Fibroblast of skin of right quadriceps (primary cell): ENCODE data around the gene SLC47A2.
A peak's percentile ranks its signal among the peaks of the same experiment; 100 is the strongest.

Experiments
- DNase-seq: peaks from one replicate; pipeline ENCODE4 v3.0.0-alpha.2; 2013

SLC47A2 gene

DNA sequence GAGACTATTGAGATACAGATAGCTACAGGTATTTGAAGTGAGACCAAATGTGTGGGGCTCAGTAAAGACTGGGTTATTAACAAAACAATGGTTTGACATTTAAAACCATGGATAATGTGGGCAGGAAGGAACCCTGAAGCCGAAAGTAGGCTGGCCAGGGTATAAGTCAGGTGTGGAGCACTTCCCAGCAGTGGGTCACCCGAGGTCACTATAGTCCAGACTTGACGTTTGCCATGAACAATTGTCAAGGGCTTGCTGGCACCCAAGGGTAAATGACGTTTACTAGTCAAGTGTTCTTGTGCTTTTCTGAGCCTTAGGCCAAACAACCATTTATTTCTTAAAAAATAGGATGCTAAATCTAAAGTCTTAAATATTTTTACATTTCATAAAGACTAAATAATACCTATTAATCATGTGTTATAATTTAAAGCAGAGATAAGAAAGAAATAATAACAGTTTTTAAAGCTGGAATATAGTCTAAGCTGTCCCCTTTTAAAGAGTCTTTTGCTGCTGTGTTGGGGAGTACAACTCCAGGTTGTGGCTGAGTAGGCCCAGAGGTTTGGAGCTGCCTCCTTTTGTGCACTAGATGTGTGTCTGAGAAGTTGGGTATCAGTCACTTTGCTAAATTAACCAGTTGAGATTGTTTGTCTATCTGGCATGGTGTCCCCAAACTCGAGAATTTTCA is 52.1 kb downstream of the SLC47A2 start:
- no peak for DNase-seq

DNA sequence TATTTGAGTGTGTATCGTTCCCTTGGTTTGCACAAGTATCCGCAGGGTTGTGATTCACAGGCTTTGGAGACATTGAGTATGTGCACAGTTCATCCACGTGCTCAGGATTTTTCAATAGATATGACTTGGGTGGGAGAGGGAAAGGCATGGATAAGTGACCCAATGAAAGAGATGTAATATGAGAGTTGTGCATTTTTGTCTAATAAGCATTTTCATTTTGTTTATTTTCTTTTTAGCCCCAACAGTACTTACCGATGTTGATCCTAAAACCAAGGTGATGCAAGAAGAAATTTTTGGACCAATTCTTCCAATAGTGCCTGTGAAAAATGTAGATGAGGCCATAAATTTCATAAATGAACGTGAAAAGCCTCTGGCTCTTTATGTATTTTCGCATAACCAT is 53.3 kb downstream of the SLC47A2 start:
- no peak for DNase-seq

DNA sequence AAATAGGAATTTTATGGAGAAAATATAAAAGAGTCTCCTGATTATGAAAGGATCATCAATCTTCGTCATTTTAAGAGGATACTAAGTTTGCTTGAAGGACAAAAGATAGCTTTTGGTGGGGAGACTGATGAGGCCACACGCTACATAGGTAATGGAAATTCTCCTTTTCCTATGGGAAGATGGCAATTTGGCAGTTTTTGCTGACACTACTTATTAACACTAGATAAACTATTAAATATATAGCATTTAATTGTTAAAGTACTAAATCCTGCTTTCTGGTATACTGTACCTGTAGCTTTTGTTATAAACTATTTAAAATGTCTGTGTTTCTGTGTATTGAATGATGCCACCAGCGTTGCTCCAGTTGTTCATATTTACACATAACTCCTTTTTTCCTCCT is 55.3 kb downstream of the SLC47A2 start:
- DNase-seq, result no peak

DNA sequence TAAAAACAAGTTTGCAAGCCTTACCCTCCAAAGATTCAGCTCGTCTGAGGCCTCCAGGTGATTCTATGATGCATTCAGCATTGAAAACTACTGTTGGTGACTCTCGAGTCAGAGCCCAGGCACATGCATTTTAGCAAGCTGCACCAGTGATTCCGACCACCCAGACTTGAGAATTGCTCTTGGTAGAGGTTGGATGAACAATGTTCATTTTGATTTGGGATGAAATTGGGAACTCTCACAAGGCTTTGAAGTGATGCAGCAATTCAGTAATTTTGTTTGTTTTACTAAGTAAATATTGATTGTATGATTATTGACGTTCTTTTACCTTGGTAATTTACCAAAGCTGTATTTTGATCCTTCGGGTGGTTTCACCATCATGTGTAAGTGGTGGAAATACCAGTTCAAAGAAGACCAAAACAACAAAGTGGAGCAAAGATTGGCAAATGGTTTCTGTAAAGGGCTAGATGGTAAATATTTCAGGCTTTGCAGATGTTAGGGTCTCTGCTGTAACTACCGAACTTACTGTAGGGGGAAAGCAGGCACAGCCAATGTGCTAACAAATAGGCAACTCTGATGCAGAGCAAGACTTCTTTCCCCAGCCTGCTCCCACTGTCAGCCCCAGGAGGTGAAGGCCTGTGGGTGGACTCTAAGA is 56.0 kb downstream of the SLC47A2 start:
- no peak for DNase-seq

DNA sequence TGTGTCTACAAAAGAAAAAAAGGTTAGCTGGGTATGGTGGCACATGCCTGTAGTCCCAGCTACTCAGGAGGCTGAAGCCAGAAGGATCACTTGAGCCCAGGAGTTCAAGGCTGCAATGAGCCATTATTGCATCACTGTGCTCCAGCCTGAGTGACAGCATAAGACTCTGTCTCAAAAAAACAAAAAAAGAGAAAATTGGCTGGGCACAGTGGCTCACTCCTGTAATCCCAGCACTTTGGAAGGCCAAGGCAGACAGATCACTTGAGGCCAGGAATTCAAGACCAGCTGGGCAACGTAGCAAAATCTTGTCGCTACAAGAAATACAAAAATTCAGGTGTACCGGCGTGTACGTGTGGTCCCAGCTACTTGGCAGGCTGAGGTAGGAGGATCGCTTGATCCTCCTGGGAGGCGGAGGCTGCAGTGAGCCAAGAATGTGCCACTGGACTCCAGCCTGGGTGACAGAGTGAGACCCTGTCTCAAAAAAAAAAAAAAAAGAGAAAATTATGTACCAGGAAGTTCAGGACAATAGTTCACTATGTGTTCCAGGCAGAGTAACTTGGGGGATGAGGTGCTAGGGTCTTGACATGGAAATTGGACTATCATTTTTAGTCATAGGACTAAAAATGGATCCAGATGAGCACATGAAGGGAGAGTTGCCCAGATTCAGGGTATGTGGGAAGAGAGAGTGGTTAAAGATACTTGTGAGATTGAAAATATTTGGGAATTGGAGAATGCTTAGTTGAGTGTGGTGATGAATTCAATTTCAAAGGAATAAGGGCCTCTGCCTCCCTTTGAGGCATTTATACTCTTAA is 56.8 kb downstream of the SLC47A2 start:
- DNase-seq, result no peak

DNA sequence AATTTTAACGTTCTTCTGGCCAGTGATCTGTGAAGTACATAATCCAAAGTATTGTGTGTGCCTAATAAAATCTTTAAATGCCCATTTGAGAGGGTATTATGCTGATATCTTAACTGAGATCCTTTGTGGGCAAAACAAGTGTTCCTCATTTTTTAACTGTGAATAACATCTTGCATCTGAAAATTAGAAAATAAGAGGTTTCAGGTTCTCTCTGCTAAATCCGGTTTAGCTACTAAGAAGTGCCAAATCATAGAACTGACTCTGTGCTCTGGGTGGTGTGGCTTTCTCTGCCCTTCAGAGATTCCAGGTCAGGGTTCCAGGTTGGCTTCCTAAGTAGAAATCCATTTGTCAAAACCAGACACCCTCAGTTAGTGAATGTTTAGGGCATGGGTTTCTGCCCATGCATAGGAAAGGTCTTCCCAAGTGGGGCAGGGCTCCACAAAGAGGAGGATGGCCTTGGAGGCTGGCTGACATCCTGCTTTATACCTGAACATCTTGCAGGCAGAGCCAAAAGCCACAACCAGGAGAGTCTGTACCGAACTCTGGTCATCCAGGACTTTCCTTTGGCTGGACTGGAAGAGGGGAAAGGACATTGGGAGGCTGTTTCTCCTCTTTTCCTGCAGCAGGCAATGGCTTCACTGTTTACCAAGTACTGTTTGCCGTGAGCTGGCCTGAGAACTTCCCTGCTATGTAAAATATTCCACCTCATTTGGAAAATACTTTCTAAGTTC is 59.4 kb downstream of the SLC47A2 start:
- no peak for DNase-seq

DNA sequence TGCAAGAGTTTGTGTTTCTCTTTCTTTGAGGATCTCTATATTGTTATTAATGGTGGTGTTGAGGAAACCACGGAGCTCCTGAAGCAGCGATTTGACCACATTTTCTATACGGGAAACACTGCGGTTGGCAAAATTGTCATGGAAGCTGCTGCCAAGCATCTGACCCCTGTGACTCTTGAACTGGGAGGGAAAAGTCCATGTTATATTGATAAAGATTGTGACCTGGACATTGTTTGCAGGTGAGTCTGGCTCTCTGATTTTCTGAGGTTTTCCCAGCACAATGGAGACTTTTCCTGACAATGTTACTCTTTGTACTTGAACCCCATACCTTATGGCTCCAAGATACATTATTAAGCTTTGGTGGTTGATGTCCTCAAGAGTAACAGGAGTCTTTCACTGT is 60.0 kb downstream of the SLC47A2 start:
- DNase-seq, result no peak

DNA sequence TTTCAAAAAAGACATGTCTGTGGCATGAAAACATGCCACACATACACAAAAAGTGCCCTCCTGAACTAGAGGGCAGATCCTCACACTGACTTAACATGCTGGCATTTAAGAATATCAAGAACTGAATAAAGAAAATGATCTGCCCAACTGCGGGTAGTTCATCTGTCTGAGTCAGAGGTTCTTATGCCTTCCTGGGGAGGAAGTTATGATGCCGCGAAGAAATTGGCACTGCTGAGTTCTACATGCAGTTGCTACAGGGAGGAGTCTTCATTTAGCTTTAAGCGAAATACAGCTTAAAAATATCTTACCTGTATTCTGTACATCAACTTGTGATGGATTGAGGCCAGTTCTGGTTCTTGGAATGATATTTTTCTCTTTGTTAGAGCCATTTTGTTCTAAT is 61.5 kb downstream of the SLC47A2 start:
- DNase-seq, result no peak

DNA sequence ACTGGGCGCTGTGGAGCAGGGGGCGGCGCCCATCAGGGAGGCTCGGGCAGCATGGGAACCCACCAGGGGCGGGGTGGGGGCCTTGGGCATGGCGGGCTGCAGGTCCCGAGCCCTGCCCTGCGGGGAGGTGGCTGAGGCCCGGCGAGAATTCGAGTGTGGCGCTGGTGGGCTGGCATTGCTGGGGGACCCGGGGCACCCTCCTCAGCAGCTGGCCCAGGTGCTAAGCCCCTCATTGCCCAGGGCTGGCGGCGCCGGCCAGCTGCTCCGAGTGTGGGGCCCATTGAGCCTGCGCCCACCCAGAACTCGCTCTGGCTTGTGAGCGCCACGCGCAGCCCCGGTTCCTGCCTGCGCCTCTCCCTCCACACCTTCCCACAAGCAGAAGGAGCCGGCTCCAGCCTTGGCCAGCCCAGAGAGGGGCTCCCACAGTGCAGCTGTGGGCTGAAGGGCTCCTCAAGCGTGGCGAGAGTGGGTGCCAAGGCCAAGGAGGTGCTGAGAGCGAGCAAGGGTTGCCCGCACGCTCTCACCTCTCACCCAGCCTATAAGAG is 62.0 kb downstream of the SLC47A2 start:
- no peak for DNase-seq

DNA sequence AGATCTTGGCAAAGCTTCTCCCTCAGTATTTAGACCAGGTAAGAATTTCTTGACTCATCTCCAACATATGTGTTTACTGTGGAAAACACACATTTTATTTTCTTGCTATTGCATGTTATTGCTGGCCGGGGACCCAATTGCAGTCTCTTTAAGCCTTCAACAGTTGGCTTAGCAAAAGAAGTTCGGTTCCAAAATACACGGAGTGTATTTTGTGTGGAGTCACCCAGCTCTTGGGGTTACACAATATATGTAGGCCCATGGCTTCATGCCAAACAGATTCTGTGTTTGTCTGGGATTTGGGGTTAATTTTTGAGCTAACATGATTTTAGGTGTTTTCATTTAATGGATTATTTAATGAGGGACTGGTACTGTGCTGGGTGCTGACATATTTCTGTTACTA is 63.8 kb downstream of the SLC47A2 start:
- no peak for DNase-seq

DNA sequence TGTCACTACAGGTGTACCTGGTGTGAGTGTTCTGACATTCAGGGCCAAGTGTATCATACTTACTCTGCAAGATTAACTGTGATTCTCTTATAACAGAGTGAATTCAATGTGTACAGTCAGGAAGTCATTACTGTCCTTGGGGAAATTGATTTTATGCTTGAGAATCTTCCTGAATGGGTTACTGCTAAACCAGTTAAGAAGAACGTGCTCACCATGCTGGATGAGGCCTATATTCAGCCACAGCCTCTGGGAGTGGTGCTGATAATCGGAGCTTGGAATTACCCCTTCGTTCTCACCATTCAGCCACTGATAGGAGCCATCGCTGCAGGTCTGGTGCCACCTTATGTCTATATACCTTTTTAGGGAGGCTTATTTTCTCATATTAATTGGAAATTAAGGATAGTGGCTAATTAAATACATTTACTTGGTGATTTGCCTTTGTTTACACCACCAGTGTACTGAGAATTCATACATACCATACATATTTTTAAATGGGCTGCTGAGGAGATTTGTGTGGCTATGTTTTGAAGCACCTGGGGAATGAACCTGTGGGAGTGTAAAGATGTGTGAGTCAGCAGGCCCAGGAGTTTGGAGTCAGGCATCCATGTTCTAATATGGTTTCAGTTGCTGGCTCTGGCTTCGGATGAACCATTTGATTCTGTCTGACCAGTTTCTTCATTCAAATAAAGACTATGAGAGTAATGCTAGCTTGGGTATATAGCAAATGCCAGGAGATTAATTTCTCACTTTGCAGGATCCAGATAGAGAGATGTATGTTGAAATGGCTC is 64.7 kb downstream of the SLC47A2 start:
- no peak for DNase-seq

DNA sequence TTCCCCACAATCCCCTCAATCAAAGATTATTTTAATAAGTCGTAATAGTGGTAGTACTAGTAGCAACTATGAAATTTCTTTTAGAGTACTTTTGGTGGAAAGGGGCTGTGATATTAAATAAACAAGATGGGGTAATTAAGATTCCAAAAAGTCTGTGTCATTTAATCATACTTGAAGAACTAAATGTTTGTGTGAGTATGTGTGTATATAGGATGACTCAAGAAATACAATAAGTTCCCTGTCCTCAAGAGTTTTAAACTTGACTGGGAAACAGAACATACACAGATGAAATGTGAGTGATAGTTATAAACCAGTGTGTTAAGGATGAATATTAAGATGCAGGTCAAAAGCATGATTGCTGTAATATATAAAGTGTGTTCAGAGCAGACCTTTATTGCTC is 65.6 kb downstream of the SLC47A2 start:
- peak; percentile 51 for DNase-seq

DNA sequence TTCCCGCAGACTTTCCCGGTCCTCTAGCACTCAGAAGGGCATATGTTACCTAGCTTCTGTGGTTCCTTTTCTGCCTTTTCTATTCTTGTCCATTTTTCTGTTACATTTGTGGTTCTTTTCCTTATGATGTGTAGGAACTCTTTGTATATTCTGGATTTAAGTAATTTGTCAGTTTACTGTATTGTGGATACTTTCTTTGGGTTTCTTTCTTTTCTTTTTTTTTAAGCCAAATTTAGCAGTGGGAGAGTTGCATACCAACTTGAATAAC is 67.2 kb downstream of the SLC47A2 start:
- DNase-seq, result no peak

DNA sequence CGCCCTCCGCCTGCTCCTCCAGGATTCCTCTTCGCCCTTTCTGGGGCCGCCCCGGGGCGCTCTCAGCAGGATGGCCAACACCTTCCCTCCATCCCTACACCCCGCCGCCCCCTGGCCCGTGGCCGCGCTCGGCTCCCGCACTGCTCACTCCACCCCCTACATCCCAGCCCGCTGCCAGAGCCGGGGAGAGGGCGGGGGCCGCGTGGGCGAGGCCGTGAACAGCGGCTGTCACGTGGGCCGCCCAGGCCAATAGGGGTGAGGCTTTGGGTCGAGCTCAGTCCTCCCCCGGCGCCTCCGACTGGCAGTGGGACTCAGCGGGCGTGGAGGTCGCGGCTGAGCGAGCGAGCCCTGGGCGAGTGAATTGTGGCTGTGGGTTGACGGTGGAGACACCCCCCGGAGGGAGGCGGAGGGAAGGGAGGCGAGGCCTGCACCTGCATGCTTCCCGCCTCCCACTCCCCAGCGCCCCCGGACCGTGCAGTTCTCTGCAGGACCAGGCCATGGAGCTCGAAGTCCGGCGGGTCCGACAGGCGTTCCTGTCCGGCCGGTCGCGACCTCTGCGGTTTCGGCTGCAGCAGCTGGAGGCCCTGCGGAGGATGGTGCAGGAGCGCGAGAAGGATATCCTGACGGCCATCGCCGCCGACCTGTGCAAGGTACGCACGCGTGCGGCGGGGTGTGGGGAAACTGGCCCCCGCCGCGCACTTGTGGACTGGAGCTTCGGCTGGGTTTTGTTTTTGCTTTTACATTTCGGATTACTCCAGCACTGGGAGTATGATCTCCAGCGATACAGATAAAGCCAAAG is 67.7 kb downstream of the SLC47A2 start, which contains the start of gene ALDH3A2:
ALDH3A2 (plus strand) TSS at position 277 of the 799 bp plus-strand sequence; CDS start at position 498, 221 bp downstream.
- DNase-seq, result peak; percentile 90

DNA sequence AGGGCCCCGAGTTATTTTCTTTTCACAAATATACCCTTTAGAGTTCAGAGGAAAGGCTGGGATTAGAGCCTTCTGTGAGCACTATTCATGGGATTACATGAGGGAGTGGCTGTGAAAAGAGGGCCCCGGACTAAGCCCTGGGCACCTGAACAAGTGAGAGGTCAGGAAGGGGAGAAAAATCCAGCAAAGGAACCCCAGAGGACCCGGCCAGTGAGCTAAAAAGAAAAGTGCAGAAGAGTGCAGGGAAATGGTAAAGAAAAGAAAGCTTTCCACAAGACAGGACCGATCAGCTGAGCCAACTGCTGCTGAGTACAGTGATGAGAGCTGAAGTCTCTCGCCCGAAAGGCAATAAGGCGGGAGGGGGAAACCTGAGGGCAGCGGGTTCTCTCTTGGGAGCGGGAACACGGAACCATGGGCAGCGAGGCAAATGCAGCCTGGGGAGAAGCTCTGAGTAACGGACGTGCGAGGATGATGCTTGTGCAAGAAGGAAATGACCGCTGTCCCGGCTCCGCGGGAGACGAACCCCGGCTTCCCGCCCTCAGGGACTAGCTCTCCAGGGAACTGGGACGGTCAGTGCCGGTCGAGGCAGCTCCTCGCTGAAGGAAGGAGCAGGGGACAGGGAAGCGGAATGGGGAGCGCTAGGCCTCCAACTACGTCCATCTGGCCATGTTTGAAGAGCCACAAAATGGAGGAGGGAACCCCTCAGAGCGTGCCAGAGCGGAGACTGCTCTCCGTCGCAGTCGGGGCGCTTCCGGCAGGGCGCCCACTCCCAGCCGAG is 68.5 kb downstream of the SLC47A2 start:
- DNase-seq, result peak; percentile 69

DNA sequence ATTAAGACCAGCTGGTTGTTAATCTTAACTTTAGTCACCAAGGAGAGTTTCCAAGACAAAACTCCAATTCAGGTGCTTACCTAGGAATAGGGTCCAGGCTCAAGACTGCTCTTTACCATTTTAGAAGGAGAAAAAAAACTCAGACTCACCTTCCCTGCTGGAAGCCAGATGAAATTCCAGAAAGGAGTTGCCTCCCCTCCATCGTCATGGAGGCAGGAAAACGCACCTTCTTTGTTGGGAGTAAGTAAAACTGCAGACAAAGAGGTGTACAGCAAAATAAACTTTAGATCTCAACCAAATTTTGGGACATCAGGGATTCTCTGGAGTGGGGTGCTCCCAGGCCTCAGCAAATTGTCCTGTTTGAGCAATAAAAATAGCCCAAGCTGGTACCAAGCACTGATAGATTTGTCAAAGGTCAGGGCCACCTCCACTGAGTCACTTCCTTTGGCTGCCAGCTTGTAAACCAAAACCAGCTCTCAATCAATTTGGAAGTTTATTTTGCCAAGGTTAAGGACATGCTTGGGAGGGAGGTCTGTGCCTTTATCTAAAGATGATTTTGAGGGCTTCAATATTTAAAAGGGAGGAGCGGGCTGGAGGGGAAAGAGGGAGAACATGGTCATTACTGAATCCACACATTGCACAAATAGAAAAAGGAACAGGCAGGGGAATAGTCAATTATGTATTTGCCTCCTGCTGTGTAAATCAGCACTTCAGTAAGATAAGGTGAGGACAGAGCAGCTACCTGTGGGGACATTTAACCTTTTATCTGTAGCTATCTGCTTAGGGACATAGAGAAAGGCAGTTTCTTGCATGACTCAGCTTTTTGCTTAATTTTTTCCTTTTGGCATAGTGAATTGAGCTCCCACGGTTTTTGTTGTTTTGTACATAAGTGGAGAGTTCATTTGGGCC is 69.3 kb downstream of the SLC47A2 start:
- no peak for DNase-seq

DNA sequence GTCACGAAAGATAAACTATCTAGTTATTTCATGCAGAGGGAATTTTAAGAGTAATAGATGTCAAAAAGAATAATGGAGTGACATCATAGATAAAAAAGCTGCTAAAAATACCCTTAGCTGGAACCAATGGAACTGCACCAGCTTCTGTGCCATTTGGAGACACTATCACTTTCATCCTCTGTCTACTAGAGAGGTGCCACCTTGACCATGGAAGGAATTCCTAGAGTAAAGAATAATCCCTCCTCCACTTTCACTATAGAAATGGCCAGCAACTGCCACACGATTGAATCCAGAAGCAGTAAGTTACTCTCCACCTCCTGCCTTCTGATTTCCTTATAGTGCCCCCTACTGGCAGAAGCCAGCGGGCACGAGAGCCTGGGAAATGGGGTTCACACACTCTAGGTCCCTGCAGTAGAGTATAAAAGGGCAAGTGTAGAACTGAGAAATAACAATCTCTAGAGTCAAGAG is 70.6 kb downstream of the SLC47A2 start:
- DNase-seq, result no peak

DNA sequence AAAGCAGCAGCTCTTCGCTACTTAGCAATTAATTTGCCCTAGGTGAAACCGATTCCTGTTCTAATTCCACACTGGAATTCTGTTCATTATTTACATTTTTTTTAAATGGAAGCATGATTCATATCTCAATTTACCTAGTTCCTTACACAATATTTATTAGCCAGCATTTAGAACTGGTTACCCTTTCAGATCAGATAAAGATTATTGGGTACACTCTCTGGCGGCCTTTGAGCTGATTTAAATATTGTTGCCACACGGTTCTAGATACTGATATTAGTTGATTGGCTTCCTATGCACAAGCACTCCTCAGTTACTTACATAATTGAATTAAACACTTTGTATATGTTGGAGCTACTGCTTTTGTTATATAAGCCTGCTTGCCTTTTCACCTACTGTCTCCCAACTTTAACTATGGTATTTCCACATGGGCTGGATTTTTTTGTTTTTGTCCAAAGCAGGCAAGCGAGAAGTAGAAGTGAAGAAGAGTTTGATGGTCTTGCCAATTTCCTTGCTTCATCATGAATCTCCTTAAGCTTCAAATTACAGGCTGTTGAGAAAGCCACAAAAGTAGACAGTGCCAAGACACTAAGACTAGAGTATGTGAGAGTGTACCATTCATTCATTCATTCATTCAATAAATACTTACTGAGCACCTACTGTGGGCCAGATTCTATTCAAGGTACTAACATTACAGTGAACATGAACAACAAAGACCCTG is 71.7 kb downstream of the SLC47A2 start:
- DNase-seq, result no peak
